GM12865 (cell line): ENCODE measurements around the gene APOB.

Experiments used
- DNase-seq: peaks from one replicate; pipeline ENCODE4 v3.0.0; 2010; ENCODE audit warnings: low read depth
- H3K4me3 ChIP-seq: 2 replicates; pipeline ENCODE4 v1.5.1; 2011; ENCODE audit warnings: mild to moderate bottlenecking, low read depth, low read length, control low read depth
- TF ChIP-seq, protein P1 (sequence below): IDR thresholded peaks from 2 replicates; pipeline ENCODE4 v1.5.1; 2011; ENCODE audit warnings: low read length, control low read depth, low read depth, inconsistent platforms; ENCODE audit not compliant: insufficient read depth; ENCODE audit errors: missing control alignments

The APOB gene

DNA sequence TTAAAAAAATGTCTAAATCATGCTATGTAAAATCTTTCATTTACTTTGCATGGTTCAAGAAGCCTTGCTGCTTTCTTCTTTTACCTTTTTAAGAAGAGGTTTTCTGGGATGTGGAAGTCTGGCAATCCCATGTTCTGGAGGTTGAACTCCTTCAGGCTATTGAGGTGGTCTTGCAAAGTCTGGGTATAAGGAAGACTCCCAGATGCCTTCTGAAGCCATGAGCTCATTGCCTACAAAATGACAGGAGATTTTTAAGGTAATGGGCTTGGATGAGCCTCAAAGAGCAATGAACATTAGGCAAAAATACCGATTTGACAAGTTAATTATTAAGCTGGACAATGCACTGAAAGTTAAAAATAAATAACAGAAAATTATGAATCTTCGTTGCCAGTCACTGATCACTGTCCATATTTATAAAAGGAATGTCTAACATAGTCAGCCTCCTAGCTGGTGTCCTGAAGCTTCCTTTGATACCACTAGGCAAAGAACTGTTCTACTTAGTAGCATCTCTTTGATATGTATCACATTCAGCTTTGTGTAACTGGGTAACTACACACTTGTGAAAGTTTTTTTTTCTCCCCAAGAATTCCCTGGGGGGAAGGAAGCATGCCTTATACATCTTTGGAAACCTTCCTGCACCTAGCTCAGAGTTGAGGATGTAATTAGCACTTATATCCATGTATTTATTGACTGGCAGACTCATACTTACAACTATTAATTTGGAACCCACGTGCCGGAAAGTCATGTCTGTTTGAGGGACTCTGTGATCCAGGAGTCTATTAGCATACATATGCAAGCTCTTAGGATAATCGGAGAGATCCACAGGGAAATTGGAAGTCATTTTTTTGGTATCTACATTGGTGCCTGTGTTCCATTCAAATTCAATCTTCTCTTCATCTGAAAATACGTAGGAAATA lies 29.3 kb downstream of the APOB start:
- no peak for DNase-seq
- TF ChIP-seq, protein P1, sequence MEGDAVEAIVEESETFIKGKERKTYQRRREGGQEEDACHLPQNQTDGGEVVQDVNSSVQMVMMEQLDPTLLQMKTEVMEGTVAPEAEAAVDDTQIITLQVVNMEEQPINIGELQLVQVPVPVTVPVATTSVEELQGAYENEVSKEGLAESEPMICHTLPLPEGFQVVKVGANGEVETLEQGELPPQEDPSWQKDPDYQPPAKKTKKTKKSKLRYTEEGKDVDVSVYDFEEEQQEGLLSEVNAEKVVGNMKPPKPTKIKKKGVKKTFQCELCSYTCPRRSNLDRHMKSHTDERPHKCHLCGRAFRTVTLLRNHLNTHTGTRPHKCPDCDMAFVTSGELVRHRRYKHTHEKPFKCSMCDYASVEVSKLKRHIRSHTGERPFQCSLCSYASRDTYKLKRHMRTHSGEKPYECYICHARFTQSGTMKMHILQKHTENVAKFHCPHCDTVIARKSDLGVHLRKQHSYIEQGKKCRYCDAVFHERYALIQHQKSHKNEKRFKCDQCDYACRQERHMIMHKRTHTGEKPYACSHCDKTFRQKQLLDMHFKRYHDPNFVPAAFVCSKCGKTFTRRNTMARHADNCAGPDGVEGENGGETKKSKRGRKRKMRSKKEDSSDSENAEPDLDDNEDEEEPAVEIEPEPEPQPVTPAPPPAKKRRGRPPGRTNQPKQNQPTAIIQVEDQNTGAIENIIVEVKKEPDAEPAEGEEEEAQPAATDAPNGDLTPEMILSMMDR: no peak
- no peak overlapping the region for H3K4me3 ChIP-seq

DNA sequence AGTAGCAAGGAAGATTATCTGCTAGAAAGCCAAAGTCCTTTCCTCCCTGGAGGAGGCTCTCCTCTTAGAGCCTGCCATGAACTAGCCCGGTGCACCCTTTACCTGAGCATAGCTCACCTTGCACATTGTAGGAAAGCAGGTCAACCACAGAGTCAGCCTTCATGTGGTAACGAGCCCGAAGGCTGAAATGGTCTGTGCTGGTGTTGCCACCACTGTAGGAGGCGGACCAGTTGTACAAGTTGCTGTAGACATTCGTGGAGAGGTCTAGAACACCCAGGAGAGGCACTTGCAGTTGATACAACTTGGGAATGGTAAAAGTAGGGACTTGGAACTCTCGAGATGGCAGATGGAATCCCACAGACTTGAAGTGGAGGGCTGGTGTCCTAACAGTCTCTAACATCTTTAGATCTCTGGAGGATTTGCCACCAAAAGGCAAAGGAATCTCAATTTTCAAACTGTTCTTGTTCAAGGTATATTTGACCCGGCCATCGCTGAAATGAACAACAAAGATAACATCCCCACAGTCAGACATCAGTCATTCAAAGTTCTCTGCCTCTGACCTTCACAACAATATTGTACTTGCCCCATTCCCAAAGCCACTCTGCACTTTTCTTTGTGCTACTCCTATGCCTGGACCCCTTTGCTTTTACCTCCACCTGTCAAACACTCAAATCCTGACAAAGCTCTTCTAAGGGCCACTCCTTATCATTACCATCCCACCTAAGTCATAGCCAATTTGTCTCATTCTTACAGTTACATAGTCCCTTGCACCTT lies 30.6 kb downstream of the APOB start:
- no peak for DNase-seq
- no peak overlapping the region for H3K4me3 ChIP-seq
- TF ChIP-seq, protein P1: no peak

DNA sequence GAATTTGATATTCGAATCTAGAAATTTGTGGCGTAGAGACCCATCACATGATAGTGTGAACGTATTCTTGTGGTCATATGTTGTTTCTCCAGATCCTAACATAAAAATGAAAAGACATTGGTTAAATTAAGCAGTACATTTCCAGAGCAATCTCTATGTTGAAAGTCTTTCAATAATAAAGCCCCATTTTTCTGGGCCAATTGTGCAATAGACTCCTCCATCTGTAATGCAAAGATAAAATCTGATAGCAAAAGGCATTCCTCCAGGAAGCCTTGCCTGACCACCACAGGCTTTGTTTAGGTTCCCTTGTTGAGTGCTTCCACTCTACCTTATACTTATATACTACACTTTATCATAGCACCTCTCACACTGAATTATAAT lies 31.3 kb downstream of the APOB start:
- TF ChIP-seq, protein P1: no peak
- no peak for DNase-seq
- H3K4me3 ChIP-seq: no peak overlapping the region

DNA sequence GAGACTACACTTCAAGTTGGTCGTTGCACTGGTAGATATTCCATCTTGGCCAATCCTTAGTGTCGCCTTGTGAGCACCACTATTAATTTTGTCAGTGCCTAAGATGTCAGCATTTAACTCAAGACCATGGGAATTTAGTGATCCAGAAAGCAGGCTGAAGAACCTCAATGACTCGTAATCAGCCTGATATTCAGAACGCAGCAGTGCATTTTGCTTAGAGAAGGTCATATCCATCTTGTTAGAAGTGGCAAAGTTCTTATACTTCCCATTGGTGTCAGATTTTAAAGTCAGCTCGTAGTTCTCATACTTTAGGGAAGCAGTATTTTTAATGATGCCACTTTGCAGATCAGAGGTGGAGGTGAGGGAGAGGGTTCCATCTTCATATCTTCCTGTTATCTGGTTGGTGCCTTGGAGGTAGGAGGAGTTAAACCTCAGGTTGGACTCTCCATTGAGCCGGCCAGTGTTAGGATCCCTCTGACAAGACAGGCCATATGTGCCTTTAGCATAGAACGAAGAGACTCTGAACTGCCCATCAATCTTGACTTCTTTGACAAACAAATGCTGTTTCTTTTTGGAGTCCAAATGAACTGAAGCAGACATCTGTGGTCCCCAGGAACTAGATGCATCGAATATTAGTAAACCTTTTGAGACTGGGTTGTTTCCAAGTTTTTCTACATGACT lies 31.9 kb downstream of the APOB start:
- TF ChIP-seq, protein P1: no peak
- DNase-seq: no peak
- H3K4me3 ChIP-seq: no peak overlapping the region

DNA sequence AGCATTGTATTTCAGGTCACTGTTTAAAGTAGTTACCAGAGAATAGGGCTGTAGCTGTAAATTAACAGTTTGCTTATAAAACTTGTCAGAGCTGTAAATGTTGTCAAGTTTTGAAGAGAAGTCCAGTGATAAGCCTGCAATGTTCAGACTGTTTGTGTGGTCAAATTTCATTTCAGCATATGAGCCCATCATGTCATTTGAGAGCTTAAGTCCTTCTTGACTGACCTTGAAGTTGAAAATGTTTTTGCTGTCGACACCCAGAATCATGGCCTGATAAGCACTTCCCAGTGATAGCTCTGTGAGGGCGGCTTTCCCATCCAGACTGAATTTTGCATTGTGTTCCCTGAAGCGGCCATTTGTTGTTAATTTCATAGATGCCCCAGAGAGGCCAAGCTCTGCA lies 32.4 kb downstream of the APOB start:
- no peak overlapping the region for H3K4me3 ChIP-seq
- TF ChIP-seq, protein P1: no peak
- DNase-seq: no peak

DNA sequence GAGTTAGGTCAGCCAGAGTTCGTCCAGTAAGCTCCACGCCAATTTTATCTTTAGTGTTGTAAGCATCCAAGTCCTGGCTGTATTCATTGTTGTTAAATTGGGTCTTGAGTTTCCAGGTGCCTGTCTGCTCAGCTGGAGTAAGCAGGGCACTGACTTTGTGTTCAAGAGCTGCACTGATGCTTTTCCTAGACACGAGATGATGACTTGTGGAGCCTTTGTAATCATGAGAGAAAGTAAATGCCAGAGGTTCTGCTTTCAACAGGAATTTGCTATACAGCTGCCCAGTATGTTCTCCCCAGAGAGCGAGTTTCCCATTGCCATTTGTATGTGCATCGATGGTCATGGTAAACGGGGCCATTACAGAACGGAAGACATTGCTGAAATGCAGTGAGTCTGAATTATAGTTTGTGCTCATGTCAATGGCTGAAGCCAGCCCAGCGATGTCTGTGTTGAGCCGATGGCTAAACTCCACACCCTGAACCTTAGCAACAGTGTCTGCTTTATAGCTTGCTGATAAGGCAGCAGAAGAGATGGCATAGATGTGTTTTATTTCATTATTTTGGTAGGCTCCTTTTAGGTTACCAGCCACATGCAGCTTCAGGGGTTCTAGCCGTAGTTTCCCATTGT lies 32.9 kb downstream of the APOB start:
- no peak overlapping the region for H3K4me3 ChIP-seq
- DNase-seq: no peak
- TF ChIP-seq, protein P1: no peak
